Limb (tissue), 2 donors: ENCODE data around the gene INSIG2.

Experiments
- DNase-seq, 2 donors: peaks; one replicate each; pipeline ENCODE4 v3.0.0-alpha.2; 2016; ENCODE audit errors: extremely low spot score in 2 of 2

Gene INSIG2

GRCh38 chr2:118088051-118089024, at the start of gene INSIG2:
Gene INSIG2, plus strand, starts transcription at chr2:118088471. Its CDS starts 8,086 bp downstream, at chr2:118096557.
- peak; percentile 94 to 96 for DNase-seq

- no peak for DNase-seq
These were observed 47.4 kb upstream of the INSIG2 start for GRCh38 chr2:118040891-118041290.

- no peak for DNase-seq
These were observed 44.1 kb upstream of the INSIG2 start for GRCh38 chr2:118044103-118044716.

GRCh38 chr2:118044854-118045253, 43.4 kb upstream of the INSIG2 start:
- no peak for DNase-seq

- DNase-seq, result no peak
These were observed 43.0 kb upstream of the INSIG2 start for GRCh38 chr2:118045286-118045685.

GRCh38 chr2:118046634-118047210, 41.5 kb upstream of the INSIG2 start:
- DNase-seq, result peak in 1 of 2 donors; percentile 78

GRCh38 chr2:118047380-118047826, 40.9 kb upstream of the INSIG2 start:
- no peak for DNase-seq

GRCh38 chr2:118048401-118048800, 39.9 kb upstream of the INSIG2 start:
- no peak for DNase-seq

GRCh38 chr2:118049140-118049815, 39.0 kb upstream of the INSIG2 start:
- DNase-seq, result no peak

- no peak for DNase-seq
These were observed 38.5 kb upstream of the INSIG2 start for GRCh38 chr2:118049816-118050140.

GRCh38 chr2:118050386-118050785, 37.9 kb upstream of the INSIG2 start:
- DNase-seq, result peak in 1 of 2 donors; percentile 52

- no peak for DNase-seq
These were observed 37.3 kb upstream of the INSIG2 start for GRCh38 chr2:118050974-118051373.

- DNase-seq, result no peak
These were observed 36.4 kb upstream of the INSIG2 start for GRCh38 chr2:118051826-118052358.

GRCh38 chr2:118052474-118052873, 35.8 kb upstream of the INSIG2 start:
- DNase-seq, result no peak

GRCh38 chr2:118053681-118054080, 34.6 kb upstream of the INSIG2 start:
- DNase-seq, result no peak

GRCh38 chr2:118054213-118055008, 33.9 kb upstream of the INSIG2 start:
- DNase-seq, result no peak

- no peak for DNase-seq
These were observed 32.6 kb upstream of the INSIG2 start for GRCh38 chr2:118055512-118056164.

GRCh38 chr2:118056165-118056534, 32.1 kb upstream of the INSIG2 start:
- DNase-seq, result no peak

GRCh38 chr2:118056801-118057200, 31.5 kb upstream of the INSIG2 start:
- DNase-seq, result no peak

- no peak for DNase-seq
These were observed 29.3 kb upstream of the INSIG2 start for GRCh38 chr2:118058951-118059350.
